Thoracic aorta (tissue), 2 donors: ENCODE results near the gene FADS2. TPM values are rescaled to one million over a fixed set of nuclear protein-coding genes. Genes with fewer than 3 reads are reported as not detected.
A peak's percentile ranks its signal among the peaks of the same experiment; 100 is the strongest.

Experiments used
- ATAC-seq: fragments of 150-250 bp; one replicate; pipeline ENCODE4 v1.8.0; 2017; ENCODE audit warnings: low read depth; ENCODE audit not compliant: insufficient number of reproducible peaks, low FRiP score
- DNase-seq: peaks from one replicate; pipeline ENCODE4 v3.0.0-alpha.2; 2020; ENCODE audit warnings: low spot score
- H3K27ac ChIP-seq, 2 donors: fragments of 200-600 bp; sonication (generic); 1 replicate in 1 of 2; 2 replicates in 1 of 2; pipeline ENCODE4 v1.5.1; 2016; ENCODE audit warnings: mild to moderate bottlenecking in 2 of 2, moderate library complexity in 2 of 2
- H3K27me3 ChIP-seq: fragments of 200-600 bp; sonication (generic); replicated peaks from 2 replicates; pipeline ENCODE4 v1.6.0; 2016; ENCODE audit warnings: mild to moderate bottlenecking; ENCODE audit not compliant: insufficient read depth
- H3K36me3 ChIP-seq: fragments of 200-600 bp; sonication (generic); one replicate; pipeline ENCODE4 v1.5.1; 2016
- H3K4me1 ChIP-seq, 2 donors: fragments of 200-600 bp; sonication (generic); 1 replicate in 1 of 2; 2 replicates in 1 of 2; pipeline versions ENCODE4 v1.5.1 to v1.6.0; 2016; ENCODE audit warnings: low read depth in 2 of 2, mild to moderate bottlenecking in 1 of 2; ENCODE audit not compliant: control insufficient read depth in 1 of 2
- H3K4me3 ChIP-seq: fragments of 200-600 bp; sonication (generic); 2 replicates; pipeline ENCODE4 v1.5.1; 2016; ENCODE audit warnings: mild to moderate bottlenecking
- H3K9me3 ChIP-seq: fragments of 200-600 bp; sonication (generic); 2 replicates; pipeline ENCODE4 v1.5.1; 2016
- CTCF ChIP-seq: fragments of 200-600 bp; sonication (generic); IDR thresholded peaks from one replicate; pipeline ENCODE4 v1.5.1; 2019; ENCODE audit warnings: antibody characterized with exemption
- total RNA-seq, 2 donors: library from RNA; depleted of rRNA; stranded (reverse); fragments of >200 nt; gene quantifications; one replicate each; pipeline versions ENCODE4 v1.1.0 to v1.2.3, GENCODE V29; 2016

The FADS2 gene
- total RNA-seq, 2 donors from 2014 or later, result 89.2 to 234 TPM

- no peaks in the 10 kb centered on the region for H3K27me3 ChIP-seq
- TF ChIP-seq CTCF, result no peak
- H3K27ac ChIP-seq, result peak overlapping the region; percentile 86 to 95
- DNase-seq (no peak), ATAC-seq (no peak)
- H3K4me1 ChIP-seq, result peaks cover 37 to 77% of the 10 kb centered on the region in 2 donors
- no peak overlapping the region for H3K4me3 ChIP-seq
- no peaks in the 10 kb centered on the region for H3K36me3 ChIP-seq
- no peaks in the 10 kb centered on the region for H3K9me3 ChIP-seq
These were observed 5.4 kb downstream of the FADS2 start for GRCh38 chr11:61833471-61833870.

GRCh38 chr11:61833926-61834277, 5.8 kb downstream of the FADS2 start:
- no peak for TF ChIP-seq CTCF
- no peak overlapping the region for H3K4me3 ChIP-seq
- H3K4me1 ChIP-seq, result peaks cover 37 to 76% of the 10 kb centered on the region in 2 donors
- no peaks in the 10 kb centered on the region for H3K36me3 ChIP-seq
- no peaks in the 10 kb centered on the region for H3K9me3 ChIP-seq
- H3K27me3 ChIP-seq, result no peaks in the 10 kb centered on the region
- ATAC-seq (no peak), DNase-seq (no peak)
- peak overlapping the region; percentile 92 to 95 for H3K27ac ChIP-seq

- H3K4me3 ChIP-seq, result peak overlapping the region; percentile 30
- H3K4me1 ChIP-seq, result peaks cover 37 to 71% of the 10 kb centered on the region in 2 donors
- no peaks in the 10 kb centered on the region for H3K27me3 ChIP-seq
- H3K9me3 ChIP-seq, result no peaks in the 10 kb centered on the region
- no peaks in the 10 kb centered on the region for H3K36me3 ChIP-seq
- peak overlapping the region; percentile 92 to 95 for H3K27ac ChIP-seq
- ATAC-seq (peak; percentile 7), DNase-seq (no peak)
- no peak for TF ChIP-seq CTCF
These were observed 6.4 kb downstream of the FADS2 start for GRCh38 chr11:61834278-61835048.

- Histone ChIP-seq H3K27me3 (no peaks in the 10 kb centered on the region), H3K27ac (peak overlapping the region; percentile 92 to 95), H3K4me3 (no peak overlapping the region), H3K4me1 (peaks cover 32 to 53% of the 10 kb centered on the region in 2 donors), H3K36me3 (peaks cover 3% of the 10 kb centered on the region), H3K9me3 (no peaks in the 10 kb centered on the region)
- TF ChIP-seq CTCF, result no peak
- no peak for ATAC-seq
- no peak for DNase-seq
These were observed 8.1 kb downstream of the FADS2 start for GRCh38 chr11:61836193-61836592.

- ATAC-seq (no peak), DNase-seq (no peak)
- H3K27ac ChIP-seq, result peak overlapping the region in 1 of 2 donors; percentile 34
- H3K9me3 ChIP-seq, result no peaks in the 10 kb centered on the region
- H3K36me3 ChIP-seq, result peaks cover 16% of the 10 kb centered on the region
- H3K4me3 ChIP-seq, result no peak overlapping the region
- no peaks in the 10 kb centered on the region for H3K27me3 ChIP-seq
- H3K4me1 ChIP-seq, result peaks cover 24 to 40% of the 10 kb centered on the region in 2 donors
- no peak for TF ChIP-seq CTCF
These were observed 9.4 kb downstream of the FADS2 start for GRCh38 chr11:61837411-61838005.
